H9 (cell line): Measurements from ENCODE around the gene NPHS1. TPM values are rescaled to one million over a fixed set of nuclear protein-coding genes. Genes with fewer than 3 reads are reported as not detected.

Experiments
- DNase-seq: peaks from one replicate; pipeline ENCODE4 v3.0.0-alpha.2; 2017
- H2AFZ ChIP-seq: one replicate; pipeline ENCODE4 v1.6.1; 2013; ENCODE audit warnings: mild to moderate bottlenecking, low read length, control low read depth, moderate library complexity
- H2AK5ac ChIP-seq: 2 replicates; pipeline ENCODE4 v1.6.1; 2013; ENCODE audit warnings: low read length, control low read depth, mixed read lengths; ENCODE audit not compliant: insufficient read length
- H2BK120ac ChIP-seq: one replicate; pipeline ENCODE4 v1.6.1; 2013; ENCODE audit warnings: low read depth, mild to moderate bottlenecking, low read length, control low read depth, inconsistent platforms; ENCODE audit not compliant: poor library complexity, severe bottlenecking
- H2BK12ac ChIP-seq: 2 replicates; pipeline ENCODE4 v1.6.1; 2013; ENCODE audit warnings: low read length, control low read depth, mixed read lengths, low read depth; ENCODE audit not compliant: insufficient read length
- H2BK15ac ChIP-seq: 2 replicates; pipeline ENCODE4 v1.6.1; 2013; ENCODE audit warnings: low read depth, low read length, control low read depth
- H2BK20ac ChIP-seq: one replicate; pipeline ENCODE4 v1.6.1; 2013; ENCODE audit warnings: low read depth, mild to moderate bottlenecking, low read length, control low read depth, inconsistent platforms; ENCODE audit not compliant: poor library complexity, severe bottlenecking
- H2BK5ac ChIP-seq: 2 replicates; pipeline ENCODE4 v1.6.1; 2013; ENCODE audit warnings: low read length, control low read depth, mixed read lengths; ENCODE audit not compliant: insufficient read length
- H3K14ac ChIP-seq: 2 replicates; pipeline ENCODE4 v1.6.1; 2013; ENCODE audit warnings: low read length, control low read depth; ENCODE audit not compliant: insufficient read depth
- H3K18ac ChIP-seq: 2 replicates; pipeline ENCODE4 v1.6.1; 2013; ENCODE audit warnings: low read depth, mild to moderate bottlenecking, mixed read lengths, low read length, control low read depth; ENCODE audit not compliant: insufficient read length
- H3K23ac ChIP-seq: 2 replicates; pipeline ENCODE4 v1.6.1; 2013; ENCODE audit warnings: low read length, control low read depth, mixed read lengths, low read depth; ENCODE audit not compliant: insufficient read length
- H3K23me2 ChIP-seq: 2 replicates; pipeline ENCODE4 v1.6.1; 2013; ENCODE audit warnings: low read depth, mild to moderate bottlenecking, mixed read lengths, low read length, control low read depth; ENCODE audit not compliant: insufficient read length, poor library complexity, severe bottlenecking
- H3K27ac ChIP-seq: 2 replicates; pipeline ENCODE4 v1.5.1; 2013; ENCODE audit warnings: low read length, control low read depth, mixed read lengths, low read depth; ENCODE audit not compliant: insufficient read length
- H3K27me3 ChIP-seq: 2 replicates; pipeline ENCODE4 v1.6.1; 2013; ENCODE audit warnings: low read length, control low read depth, inconsistent platforms; ENCODE audit not compliant: insufficient read depth
- H3K4ac ChIP-seq: 2 replicates; pipeline ENCODE4 v1.6.1; 2013; ENCODE audit warnings: low read depth, mild to moderate bottlenecking, control low read depth, inconsistent platforms, low read length, moderate library complexity
- H3K4me1 ChIP-seq: 2 replicates; pipeline ENCODE4 v1.6.1; 2013; ENCODE audit warnings: low read length, control low read depth, inconsistent platforms; ENCODE audit not compliant: insufficient read depth
- H3K4me2 ChIP-seq: 2 replicates; pipeline ENCODE4 v1.6.1; 2013; ENCODE audit warnings: low read length, control low read depth, mixed read lengths; ENCODE audit not compliant: insufficient read length, insufficient read depth
- H3K56ac ChIP-seq: 2 replicates; pipeline ENCODE4 v1.6.1; 2013; ENCODE audit warnings: low read depth, mild to moderate bottlenecking, mixed read lengths, low read length, control low read depth; ENCODE audit not compliant: insufficient read length
- H3K79me1 ChIP-seq: 2 replicates; pipeline ENCODE4 v1.6.1; 2013; ENCODE audit warnings: low read depth, mild to moderate bottlenecking, moderate library complexity, low read length, control low read depth, inconsistent platforms; ENCODE audit not compliant: insufficient read depth, poor library complexity, severe bottlenecking
- H3K79me2 ChIP-seq: 2 replicates; pipeline ENCODE4 v1.6.1; 2013; ENCODE audit warnings: low read length, control low read depth, inconsistent platforms; ENCODE audit not compliant: insufficient read depth
- H3K9ac ChIP-seq: 2 replicates; pipeline ENCODE4 v1.6.1; 2013; ENCODE audit warnings: low read length, control low read depth, mixed read lengths; ENCODE audit not compliant: insufficient read length; ENCODE audit errors: extremely low read depth
- H3K9me3 ChIP-seq: one replicate; pipeline ENCODE4 v1.6.1; 2013; ENCODE audit warnings: low read depth, low read length, inconsistent platforms; ENCODE audit not compliant: control insufficient read depth
- H3T11ph ChIP-seq: one replicate; pipeline ENCODE4 v1.6.1; 2013; ENCODE audit warnings: mild to moderate bottlenecking, low read length, control low read depth, inconsistent platforms
- H4K20me1 ChIP-seq: one replicate; pipeline ENCODE4 v1.6.1; 2013; ENCODE audit not compliant: control insufficient read depth, insufficient read length, insufficient read depth
- H4K5ac ChIP-seq: 2 replicates; pipeline ENCODE4 v1.6.1; 2013; ENCODE audit warnings: low read depth, mild to moderate bottlenecking, mixed read lengths, low read length, control low read depth; ENCODE audit not compliant: insufficient read length
- H4K8ac ChIP-seq: replicated peaks from 2 replicates; pipeline ENCODE4 v1.6.1; 2013; ENCODE audit warnings: low read length, control low read depth, mixed read lengths, low read depth; ENCODE audit not compliant: insufficient read length
- H4K91ac ChIP-seq: 2 replicates; pipeline ENCODE4 v1.6.1; 2013; ENCODE audit warnings: low read depth, mild to moderate bottlenecking, moderate library complexity, mixed read lengths, low read length, control low read depth; ENCODE audit not compliant: insufficient read length
- H3K27ac Mint-ChIP-seq, 3 experiments: 2 replicates in 2 of 3; 3 replicates in 1 of 3; pipeline ENCODE4 v1.8.0; 2020 to 2021; ENCODE audit warnings: mixed read lengths in 3 of 3, mild to moderate bottlenecking in 1 of 3, moderate library complexity in 1 of 3
- H3K27me3 Mint-ChIP-seq: 2 replicates; pipeline ENCODE4 v1.8.0; 2021; ENCODE audit warnings: low read depth, mild to moderate bottlenecking, moderate library complexity, mixed read lengths
- H3K36me3 Mint-ChIP-seq, 3 experiments: 2 replicates in 2 of 3; 3 replicates in 1 of 3; pipeline ENCODE4 v1.8.0; 2020 to 2021; ENCODE audit warnings: low read depth in 3 of 3, mixed read lengths in 3 of 3; ENCODE audit not compliant: insufficient read depth in 1 of 3
- H3K4me1 Mint-ChIP-seq, 2 experiments: 2 replicates each; pipeline ENCODE4 v1.8.0; 2020; ENCODE audit warnings: mixed read lengths in 2 of 2
- H3K4me3 Mint-ChIP-seq, 2 experiments: 2 replicates in 1 of 2; 3 replicates in 1 of 2; pipeline ENCODE4 v1.8.0; 2020 to 2021; ENCODE audit warnings: mild to moderate bottlenecking in 2 of 2, mixed read lengths in 2 of 2, moderate library complexity in 1 of 2
- H3K9me3 Mint-ChIP-seq, 2 experiments: 2 replicates in 1 of 2; 3 replicates in 1 of 2; pipeline ENCODE4 v1.8.0; 2020; ENCODE audit warnings: mild to moderate bottlenecking in 2 of 2, mixed read lengths in 2 of 2, moderate library complexity in 1 of 2
- WGBS: extraction: QIAGEN DNeasy Blood & Tissue Kit; methylation state at CpG from one replicate; pipeline ENCODE4 v1.1.7; 2013; ENCODE audit warnings: missing lambda C conversion rate, low lambda C conversion rate, mixed read lengths; ENCODE audit not compliant: insufficient read length; ENCODE audit errors: extremely low coverage; 5-methylcytosine and 5-hydroxymethylcytosine counted together
- total RNA-seq: library from RNA; stranded (reverse); gene quantifications from 2 replicates; pipeline ENCODE4 v1.2.1, GENCODE V29; 2021
- TF ChIP-seq, protein P1 (sequence below): fragments of 200-600 bp; sonication (generic); conservative IDR thresholded peaks from 3 replicates; pipeline ENCODE4 v1.8.0; 2021; ENCODE audit warnings: antibody characterized with exemption, mild to moderate bottlenecking

NPHS1 gene
- total RNA-seq, 1 experiment from 2014 or later = 0.83 TPM

- no peak for DNase-seq
- Mint-ChIP-seq H3K27ac (no peak overlapping the region), H3K4me3 (no peak overlapping the region), H3K36me3 (no peaks in the 10 kb centered on the region), H3K4me1 (peaks cover 13 to 18% of the 10 kb centered on the region in 2 experiments), H3K9me3 (peaks cover under 1 to 2% of the 10 kb centered on the region in 2 experiments; a peak in 2 of 5 replicates), H3K27me3 (peaks cover 7% of the 10 kb centered on the region)
- no CpG with 5 or more reads among the region's 3 CpGs for whole genome bisulfite sequencing
- Histone ChIP-seq H2AFZ (no peak overlapping the region), H3K14ac (no peak overlapping the region), H3K27me3 (no peaks in the 10 kb centered on the region), H2BK15ac (no peak overlapping the region), H2BK5ac (no peak overlapping the region), H3K79me2 (no peaks in the 10 kb centered on the region), H3K4me1 (peaks cover 3% of the 10 kb centered on the region; the same call in 1 of the 2 replicates), H3K4me2 (no peak overlapping the region), H4K91ac (no peak overlapping the region), H3K9me3 (no peaks in the 10 kb centered on the region), H2BK20ac (no peak overlapping the region), H3T11ph (no peak overlapping the region), H3K79me1 (no peaks in the 10 kb centered on the region), H2BK120ac (no peak overlapping the region), H2BK12ac (no peak overlapping the region), H3K23ac (no peak overlapping the region), H3K27ac (no peak overlapping the region), H4K20me1 (no peaks in the 10 kb centered on the region), H3K9ac (no peak overlapping the region), H2AK5ac (no peak overlapping the region), H3K18ac (no peak overlapping the region), H3K4ac (no peak overlapping the region), H3K23me2 (no peaks in the 10 kb centered on the region), H4K8ac (no peak overlapping the region), H3K56ac (no peak overlapping the region), H4K5ac (no peak overlapping the region)
- TF ChIP-seq, protein P1, sequence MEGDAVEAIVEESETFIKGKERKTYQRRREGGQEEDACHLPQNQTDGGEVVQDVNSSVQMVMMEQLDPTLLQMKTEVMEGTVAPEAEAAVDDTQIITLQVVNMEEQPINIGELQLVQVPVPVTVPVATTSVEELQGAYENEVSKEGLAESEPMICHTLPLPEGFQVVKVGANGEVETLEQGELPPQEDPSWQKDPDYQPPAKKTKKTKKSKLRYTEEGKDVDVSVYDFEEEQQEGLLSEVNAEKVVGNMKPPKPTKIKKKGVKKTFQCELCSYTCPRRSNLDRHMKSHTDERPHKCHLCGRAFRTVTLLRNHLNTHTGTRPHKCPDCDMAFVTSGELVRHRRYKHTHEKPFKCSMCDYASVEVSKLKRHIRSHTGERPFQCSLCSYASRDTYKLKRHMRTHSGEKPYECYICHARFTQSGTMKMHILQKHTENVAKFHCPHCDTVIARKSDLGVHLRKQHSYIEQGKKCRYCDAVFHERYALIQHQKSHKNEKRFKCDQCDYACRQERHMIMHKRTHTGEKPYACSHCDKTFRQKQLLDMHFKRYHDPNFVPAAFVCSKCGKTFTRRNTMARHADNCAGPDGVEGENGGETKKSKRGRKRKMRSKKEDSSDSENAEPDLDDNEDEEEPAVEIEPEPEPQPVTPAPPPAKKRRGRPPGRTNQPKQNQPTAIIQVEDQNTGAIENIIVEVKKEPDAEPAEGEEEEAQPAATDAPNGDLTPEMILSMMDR = no peak
Measured at GRCh38 chr19:35818445-35818844, 33.9 kb downstream of the NPHS1 start.
